Measurements from ENCODE around the gene SYCP2L. TPM values are rescaled to one million over a fixed set of nuclear protein-coding genes. Genes with fewer than 3 reads are reported as not detected.

SYCP2L gene
- total and polyA plus RNA-seq, 9 of the 15 experiments (the other 6 are each of a cell fraction or from before 2014, with no cell fraction given) = 12.4 to 46.9 (median 22.0) TPM

GRCh38 chr6:10894958-10895357 is 8.1 kb downstream of the SYCP2L start:
- Histone ChIP-seq H3K4me1 (replicated peaks in 1 of 2; ENCODE audit: control insufficient read depth in 2 of 2, insufficient read depth in 2 of 2, low read length in 2 of 2) (peaks cover 0 to 4% of the 10 kb centered on the region in 2 experiments; a peak in 2 of 5 replicates), H3K9me1 (ENCODE audit: control insufficient read depth, insufficient read depth, low read length) (no peaks in the 10 kb centered on the region), H3K9ac (ENCODE audit: insufficient read depth in 1 of 2, low read depth in 2 of 2, low read length in 2 of 2) (no peak overlapping the region), H3K4me2 (ENCODE audit: insufficient read depth, low read length) (no peak overlapping the region), H3K9me3 (replicated peaks; ENCODE audit: control insufficient read depth, insufficient read depth, low read depth, low read length) (no peaks in the 10 kb centered on the region), H3K27ac (ENCODE audit: extremely low read depth, low read depth, low read length) (no peak overlapping the region), H2AFZ (ENCODE audit: low read depth, low read length) (no peak overlapping the region), H3K4me3 (no peak overlapping the region), H3K27me3 (ENCODE audit: control insufficient read depth in 2 of 2, insufficient read depth in 2 of 2, low read length in 2 of 2) (no peaks in the 10 kb centered on the region), H3K79me2 (ENCODE audit: control insufficient read depth, insufficient read depth, low read length) (peaks cover 18% of the 10 kb centered on the region), H3K36me3 (ENCODE audit: control insufficient read depth, insufficient read depth, low read length) (peaks cover 72% of the 10 kb centered on the region), H4K20me1 (replicated peaks; ENCODE audit: control insufficient read depth, insufficient read depth, low read length) (no peaks in the 10 kb centered on the region; the same call in 1 of the 2 replicates)
- FAIRE-seq (no peak), ATAC-seq (no peak), DNase-seq (ENCODE audit: extremely low read depth in 1 of 4, low spot score in 3 of 4) (no peak)
- no TSS peak for BruUV-seq (replicated peaks)
- 77% methylated on average over 6 of the region's 6 CpGs for WGBS (ENCODE audit: insufficient coverage, low coverage, missing lambda C conversion rate)
- in situ Hi-C loops (cut with MboI) (no loop called here), intact Hi-C loops (cut with micrococcal nuclease) (no loop called here)
- CTCF ChIA-PET (ENCODE audit: low intra/inter-chr PET ratio) = no interaction called here
- POLR2A ChIA-PET = interaction anchor here (1.6 kb wide), 1 partner anchor 13 kb away, joined by 5 read pairs; no protein-coding TSS in a partner anchor
- TF ChIP-seq ZNF12 (CRISPR knock-in tag; IDR thresholded peaks at IDR 0.05) (no peak), MEF2D (tag; conservative IDR thresholded peaks at IDR 0.05; ENCODE audit: low read depth) (no peak), RREB1 (CRISPR knock-in tag; IDR thresholded peaks at IDR 0.05) (no peak), HNRNPH1 (optimal IDR thresholded peaks at IDR 0.05; ENCODE audit: low read depth, low read length) (no peak), ETV6 (IDR thresholded peaks at IDR 0.05; ENCODE audit: borderline replicate concordance in 1 of 2, low read depth in 2 of 2, low read length in 1 of 2) (no peak), ETV6 (CRISPR knock-in tag; IDR thresholded peaks at IDR 0.05; ENCODE audit: borderline replicate concordance) (no peak), ZNF408 (CRISPR knock-in tag; IDR thresholded peaks at IDR 0.05; ENCODE audit: low read depth) (no peak), KLF1 (tag; IDR thresholded peaks at IDR 0.05) (no peak), MAFG (tag; conservative IDR thresholded peaks at IDR 0.05) (no peak), DDX20 (tag; IDR thresholded peaks at IDR 0.05; ENCODE audit: low read depth) (no peak), THRA (IDR thresholded peaks at IDR 0.05) (no peak), ELK3 (CRISPR knock-in tag; IDR thresholded peaks at IDR 0.05) (no peak), ZNF184 (CRISPR knock-in tag; IDR thresholded peaks at IDR 0.05) (no peak), ZNF696 (CRISPR knock-in tag; conservative IDR thresholded peaks at IDR 0.05) (no peak)
